DOHH2 (cell line): ENCODE measurements around the gene KCNN3.

Source experiments
- H3F3A ChIP-seq: fragments of 200-600 bp; sonication (generic), shearing (Covaris generic); 2 replicates; pipeline ENCODE4 v1.6.0; 2016; ENCODE audit warnings: antibody characterized with exemption, mild to moderate bottlenecking; ENCODE audit not compliant: control insufficient read depth, insufficient read depth
- H3K27ac ChIP-seq: fragments of 200-600 bp; sonication (generic); 2 replicates; pipeline ENCODE4 v1.5.1; 2014; ENCODE audit warnings: low read depth, mild to moderate bottlenecking, low read length, moderate library complexity
- H3K27me3 ChIP-seq: fragments of 200-600 bp; sonication (generic); 2 replicates; pipeline ENCODE4 v1.6.1; 2014; ENCODE audit warnings: mild to moderate bottlenecking, low read length, mixed read lengths; ENCODE audit not compliant: control insufficient read depth
- H3K36me3 ChIP-seq: fragments of 200-600 bp; sonication (generic); 2 replicates; pipeline ENCODE4 v1.6.1; 2014; ENCODE audit warnings: mild to moderate bottlenecking, low read length, moderate library complexity, mixed read lengths; ENCODE audit not compliant: control insufficient read depth
- H3K4me1 ChIP-seq: fragments of 200-600 bp; sonication (generic); 2 replicates; pipeline ENCODE4 v1.6.1; 2014; ENCODE audit warnings: mild to moderate bottlenecking, low read length, mixed read lengths; ENCODE audit not compliant: control insufficient read depth
- H3K4me2 ChIP-seq: fragments of 200-600 bp; sonication (generic); 2 replicates; pipeline ENCODE4 v1.6.0; 2014; ENCODE audit warnings: mild to moderate bottlenecking, low read length, moderate library complexity
- H3K4me3 ChIP-seq: fragments of 200-600 bp; sonication (generic); 2 replicates; pipeline ENCODE4 v1.5.1; 2014; ENCODE audit warnings: mild to moderate bottlenecking, low read length, mixed read lengths
- H3K79me2 ChIP-seq: fragments of 200-600 bp; sonication (generic); 2 replicates; pipeline ENCODE4 v1.6.1; 2014; ENCODE audit warnings: mild to moderate bottlenecking, low read length, mixed read lengths; ENCODE audit not compliant: control insufficient read depth
- H3K9me2 ChIP-seq: fragments of 200-600 bp; sonication (generic); replicated peaks from 2 replicates; pipeline ENCODE4 v1.6.1; 2014; ENCODE audit warnings: mild to moderate bottlenecking, low read length, mixed read lengths; ENCODE audit not compliant: control insufficient read depth
- H3K9me3 ChIP-seq: fragments of 200-600 bp; sonication (generic); 2 replicates; pipeline ENCODE4 v1.6.1; 2014; ENCODE audit warnings: antibody characterized with exemption, low read length, mixed read lengths; ENCODE audit not compliant: control insufficient read depth, insufficient read depth
- H4K20me1 ChIP-seq: fragments of 200-600 bp; sonication (generic); 2 replicates; pipeline ENCODE4 v1.6.0; 2014; ENCODE audit warnings: low read depth, mild to moderate bottlenecking, antibody characterized with exemption, low read length, moderate library complexity; ENCODE audit not compliant: control insufficient read depth, insufficient read depth
- CTCF ChIP-seq: fragments of 200-600 bp; sonication (generic); IDR thresholded peaks from one replicate; pipeline ENCODE4 v1.5.1; 2014; ENCODE audit warnings: antibody characterized with exemption, mild to moderate bottlenecking, low read depth, low read length; ENCODE audit not compliant: poor library complexity, severe bottlenecking
- EZH2phosphoT487 ChIP-seq: fragments of 200-600 bp; sonication (generic); IDR thresholded peaks from 2 replicates; pipeline ENCODE4 v1.6.1; 2017; ENCODE audit warnings: borderline replicate concordance, mild to moderate bottlenecking, antibody characterized with exemption, low read length, moderate library complexity, mixed read lengths

Gene KCNN3

DNA sequence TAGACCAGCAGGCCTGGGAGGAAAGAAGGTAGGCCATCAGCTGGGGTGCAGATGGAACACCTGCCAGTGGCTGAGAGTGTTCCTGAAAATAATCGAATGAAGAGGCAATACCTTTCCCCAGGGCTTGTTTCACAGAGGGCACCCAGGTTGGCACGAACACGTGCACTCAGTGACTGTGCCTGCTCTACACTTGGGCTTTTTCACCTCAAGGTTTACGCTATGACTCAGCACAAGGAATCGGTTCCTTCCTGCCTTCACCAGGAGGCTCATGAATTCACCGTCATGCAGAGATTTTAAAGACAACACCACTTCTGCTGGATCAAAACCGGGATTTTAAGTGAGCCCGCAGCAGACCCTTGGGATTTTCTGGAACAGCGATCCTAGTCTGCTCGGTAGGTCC, 143.6 kb downstream of the KCNN3 start:
- Histone ChIP-seq H3K36me3 (peaks cover 82% of the 10 kb centered on the region), H3K4me2 (no peak overlapping the region), H3K9me3 (no peaks in the 10 kb centered on the region), H3K27ac (no peak overlapping the region), H4K20me1 (no peaks in the 10 kb centered on the region), H3K4me1 (no peaks in the 10 kb centered on the region), H3K27me3 (no peaks in the 10 kb centered on the region), H3K4me3 (no peak overlapping the region), H3K79me2 (no peaks in the 10 kb centered on the region), H3F3A (no peaks in the 10 kb centered on the region), H3K9me2 (no peaks in the 10 kb centered on the region)
- TF ChIP-seq CTCF, result no peak
- TF ChIP-seq EZH2phosphoT487, result no peak

DNA sequence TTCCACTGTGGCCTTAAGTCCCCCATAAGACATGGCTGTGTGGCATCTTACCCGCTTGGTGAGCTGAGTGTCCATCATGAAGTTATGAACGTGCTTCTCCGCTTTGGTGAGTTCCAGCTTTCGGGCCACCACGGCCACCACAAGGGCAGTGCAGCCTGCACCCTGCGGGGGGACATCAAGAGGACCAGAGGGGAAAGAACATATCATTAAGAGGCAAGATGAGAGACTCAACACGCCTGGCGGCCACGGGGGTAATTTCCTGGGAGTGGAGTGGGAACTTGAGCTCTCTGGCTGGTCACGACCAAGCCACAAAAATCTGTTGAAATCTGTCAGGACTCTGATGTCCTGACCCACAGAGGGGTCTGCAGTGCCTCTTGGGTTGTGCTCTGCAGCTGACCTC, 144.2 kb downstream of the KCNN3 start:
- Histone ChIP-seq H3K27ac (no peak overlapping the region), H3K4me1 (no peaks in the 10 kb centered on the region), H4K20me1 (no peaks in the 10 kb centered on the region), H3F3A (no peaks in the 10 kb centered on the region), H3K4me3 (no peak overlapping the region), H3K79me2 (no peaks in the 10 kb centered on the region), H3K9me3 (no peaks in the 10 kb centered on the region), H3K36me3 (peaks cover 77% of the 10 kb centered on the region), H3K9me2 (no peaks in the 10 kb centered on the region), H3K4me2 (no peak overlapping the region), H3K27me3 (no peaks in the 10 kb centered on the region)
- TF ChIP-seq EZH2phosphoT487, result no peak
- TF ChIP-seq CTCF, result no peak

DNA sequence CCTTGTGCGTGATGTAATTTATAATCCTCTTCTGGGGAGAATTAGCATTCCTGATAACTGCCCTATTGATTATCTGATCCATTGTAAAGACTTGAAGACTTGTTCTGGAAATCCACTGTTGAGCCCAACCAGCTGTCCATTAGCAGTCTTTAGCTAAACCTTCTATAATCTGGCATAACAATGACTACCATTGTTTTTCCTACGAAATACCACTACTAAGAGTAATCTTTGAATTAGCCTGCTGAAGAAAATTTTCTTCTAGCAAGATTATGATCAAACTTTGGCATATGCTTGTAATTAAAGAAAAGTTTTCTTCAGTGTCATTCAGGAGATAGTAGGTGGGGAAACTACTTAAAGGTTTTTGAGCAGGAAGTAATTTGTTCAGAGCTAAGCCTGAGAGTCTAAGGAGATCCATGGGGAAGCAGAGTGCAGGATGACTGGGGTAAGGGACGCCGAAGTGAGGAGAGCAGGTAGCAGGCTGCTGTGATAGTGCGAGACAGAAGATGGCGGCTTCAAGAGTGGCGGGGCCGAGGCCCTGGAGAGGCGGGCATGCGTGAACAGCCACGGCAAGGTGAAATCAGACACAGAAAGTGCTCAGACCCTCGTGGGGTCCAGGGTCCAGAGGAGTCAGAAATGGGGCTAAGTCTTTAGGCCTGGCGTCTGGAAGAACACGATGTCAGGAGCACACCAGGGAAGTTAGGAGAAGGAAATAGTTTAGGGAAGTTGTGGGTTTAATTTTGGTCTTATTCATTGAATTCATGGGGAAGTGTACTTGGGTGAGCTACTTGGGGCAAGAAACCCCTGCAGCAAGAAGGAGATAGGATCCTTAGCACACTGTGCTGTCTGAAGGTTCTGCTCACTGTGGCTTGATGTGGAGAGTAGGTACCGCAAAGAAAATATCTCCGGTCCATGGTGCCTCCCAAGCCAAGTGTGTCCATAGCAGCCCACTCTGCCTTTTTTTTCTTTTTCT, 149.5 kb downstream of the KCNN3 start:
- Histone ChIP-seq H4K20me1 (0 out of 2 replicates have a peak, but pooled peaks cover 4% of the 10 kb centered on the region), H3K9me3 (no peaks in the 10 kb centered on the region), H3K4me2 (no peak overlapping the region), H3K9me2 (no peaks in the 10 kb centered on the region), H3K4me3 (no peak overlapping the region), H3F3A (peaks cover 12% of the 10 kb centered on the region), H3K79me2 (no peaks in the 10 kb centered on the region), H3K36me3 (peaks cover 50% of the 10 kb centered on the region), H3K27ac (no peak overlapping the region), H3K27me3 (no peaks in the 10 kb centered on the region), H3K4me1 (no peaks in the 10 kb centered on the region)
- TF ChIP-seq EZH2phosphoT487 (no peak), CTCF (no peak)
